HL-60 (cell line): ENCODE results near the gene EPHB2.

Experiments
- DNase-seq, 2 experiments: peaks; one replicate each; pipeline ENCODE4 v3.0.0-alpha.2; 2010 to 2020; ENCODE audit warnings: low read depth in 1 of 2, low spot score in 1 of 2
- H3K27ac ChIP-seq: fragments of 250-450 bp; sonication (Bioruptor Pico); replicated peaks from 2 replicates; pipeline ENCODE4 v1.5.1; 2020; ENCODE audit warnings: mild to moderate bottlenecking, moderate library complexity
- H3K27me3 ChIP-seq: fragments of 250-450 bp; sonication (Bioruptor Pico); 2 replicates; pipeline ENCODE4 v1.5.1; 2021; ENCODE audit warnings: mild to moderate bottlenecking, moderate library complexity; ENCODE audit not compliant: insufficient read depth, poor library complexity, severe bottlenecking
- H3K4me3 ChIP-seq: replicated peaks from 2 replicates; pipeline ENCODE4 v1.5.1; 2011; ENCODE audit warnings: mild to moderate bottlenecking, control low read depth, low read length; ENCODE audit not compliant: insufficient read depth
- GABPA ChIP-seq: IDR thresholded peaks from 2 replicates; pipeline ENCODE4 v1.6.1; 2012; ENCODE audit warnings: low read depth
- POLR2AphosphoS5 ChIP-seq: IDR thresholded peaks from 2 replicates; pipeline ENCODE4 v1.6.1; 2012; ENCODE audit warnings: low read depth
- REST ChIP-seq: IDR thresholded peaks from 2 replicates; pipeline ENCODE4 v1.6.1; 2012; ENCODE audit warnings: low read depth; ENCODE audit not compliant: insufficient replicate concordance
- SPI1 ChIP-seq: IDR thresholded peaks from 2 replicates; pipeline ENCODE4 v1.6.1; 2012; ENCODE audit warnings: low read depth, mild to moderate bottlenecking, borderline replicate concordance
- TF ChIP-seq, protein P1 (sequence below): IDR thresholded peaks from one replicate; pipeline ENCODE4 v1.5.1; 2011; ENCODE audit warnings: low read length, control low read depth, inconsistent platforms; ENCODE audit not compliant: insufficient read depth

EPHB2 gene

GRCh38 chr1:22782406-22782805, 71.8 kb downstream of the EPHB2 start:
- H3K4me3 ChIP-seq, result no peak overlapping the region
- H3K27me3 ChIP-seq, result no peaks in the 10 kb centered on the region
- no peak for DNase-seq
- TF ChIP-seq POLR2AphosphoS5 (no peak), SPI1 (no peak), GABPA (no peak), REST (no peak)
- TF ChIP-seq, protein P1, sequence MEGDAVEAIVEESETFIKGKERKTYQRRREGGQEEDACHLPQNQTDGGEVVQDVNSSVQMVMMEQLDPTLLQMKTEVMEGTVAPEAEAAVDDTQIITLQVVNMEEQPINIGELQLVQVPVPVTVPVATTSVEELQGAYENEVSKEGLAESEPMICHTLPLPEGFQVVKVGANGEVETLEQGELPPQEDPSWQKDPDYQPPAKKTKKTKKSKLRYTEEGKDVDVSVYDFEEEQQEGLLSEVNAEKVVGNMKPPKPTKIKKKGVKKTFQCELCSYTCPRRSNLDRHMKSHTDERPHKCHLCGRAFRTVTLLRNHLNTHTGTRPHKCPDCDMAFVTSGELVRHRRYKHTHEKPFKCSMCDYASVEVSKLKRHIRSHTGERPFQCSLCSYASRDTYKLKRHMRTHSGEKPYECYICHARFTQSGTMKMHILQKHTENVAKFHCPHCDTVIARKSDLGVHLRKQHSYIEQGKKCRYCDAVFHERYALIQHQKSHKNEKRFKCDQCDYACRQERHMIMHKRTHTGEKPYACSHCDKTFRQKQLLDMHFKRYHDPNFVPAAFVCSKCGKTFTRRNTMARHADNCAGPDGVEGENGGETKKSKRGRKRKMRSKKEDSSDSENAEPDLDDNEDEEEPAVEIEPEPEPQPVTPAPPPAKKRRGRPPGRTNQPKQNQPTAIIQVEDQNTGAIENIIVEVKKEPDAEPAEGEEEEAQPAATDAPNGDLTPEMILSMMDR, result no peak
- no peak overlapping the region for H3K27ac ChIP-seq

GRCh38 chr1:22784317-22784716, 73.7 kb downstream of the EPHB2 start:
- Histone ChIP-seq H3K27me3 (no peaks in the 10 kb centered on the region), H3K4me3 (no peak overlapping the region), H3K27ac (no peak overlapping the region)
- TF ChIP-seq SPI1 (no peak), REST (no peak), GABPA (no peak), POLR2AphosphoS5 (no peak)
- TF ChIP-seq, protein P1, result no peak
- DNase-seq, result no peak

- no peak for DNase-seq
- H3K27me3 ChIP-seq, result no peaks in the 10 kb centered on the region
- H3K27ac ChIP-seq, result no peak overlapping the region
- H3K4me3 ChIP-seq, result no peak overlapping the region
- TF ChIP-seq GABPA (no peak), SPI1 (no peak), REST (no peak)
These were observed 74.1 kb downstream of the EPHB2 start for GRCh38 chr1:22784737-22785136.

DNA sequence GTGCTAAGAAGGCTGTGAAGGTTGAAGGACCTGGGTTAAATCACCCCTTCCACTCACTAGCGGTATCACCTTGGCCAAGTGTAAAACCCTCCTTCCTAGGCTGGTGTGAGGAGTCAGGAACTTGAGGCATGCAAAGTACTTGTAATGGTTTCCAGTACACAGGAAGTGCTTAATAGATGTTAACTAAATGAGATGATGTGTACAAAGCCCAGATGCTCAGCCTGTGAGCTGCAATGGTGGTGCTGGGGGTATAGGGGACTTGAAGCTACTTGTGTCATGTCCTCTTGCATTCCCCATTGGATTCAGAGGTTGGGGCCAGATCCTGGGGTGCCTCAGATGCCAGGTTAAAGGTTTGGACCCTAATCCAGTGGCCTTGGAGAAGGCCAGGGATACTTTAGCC, 75.5 kb downstream of the EPHB2 start:
- no peak for DNase-seq
- Histone ChIP-seq H3K27me3 (no peaks in the 10 kb centered on the region), H3K27ac (no peak overlapping the region), H3K4me3 (no peak overlapping the region)
- TF ChIP-seq GABPA (no peak), REST (no peak), POLR2AphosphoS5 (no peak), SPI1 (no peak)
- TF ChIP-seq, protein P1, result no peak
